Karpas-422 (cell line): ENCODE results near the gene SUPT3H. TPM values are rescaled to one million over a fixed set of nuclear protein-coding genes. Genes with fewer than 3 reads are reported as not detected.

ENCODE experiments used
- DNase-seq: peaks from one replicate; pipeline ENCODE4 v3.0.0-alpha.2; 2015
- H2AFZ ChIP-seq: fragments of 200-600 bp; sonication (generic); 2 replicates; pipeline ENCODE4 v1.6.1; 2014; ENCODE audit warnings: antibody characterized with exemption, low read length, mixed read lengths
- H3K27ac ChIP-seq: fragments of 200-600 bp; sonication (generic); 2 replicates; pipeline ENCODE4 v1.5.1; 2014; ENCODE audit warnings: mild to moderate bottlenecking, low read length, moderate library complexity
- H3K27me3 ChIP-seq: fragments of 200-600 bp; sonication (generic); 2 replicates; pipeline ENCODE4 v1.6.1; 2014; ENCODE audit warnings: low read length, mixed read lengths
- H3K36me3 ChIP-seq: fragments of 200-600 bp; sonication (generic); 2 replicates; pipeline ENCODE4 v1.6.1; 2014; ENCODE audit warnings: low read length, mixed read lengths; ENCODE audit not compliant: insufficient read depth
- H3K4me1 ChIP-seq: fragments of 200-600 bp; sonication (generic); 2 replicates; pipeline ENCODE4 v1.6.1; 2014; ENCODE audit warnings: mild to moderate bottlenecking, low read length, mixed read lengths
- H3K4me2 ChIP-seq: fragments of 200-600 bp; sonication (generic); 2 replicates; pipeline ENCODE4 v1.6.1; 2014; ENCODE audit warnings: low read length, low read depth, mild to moderate bottlenecking; ENCODE audit not compliant: poor library complexity, severe bottlenecking
- H3K4me3 ChIP-seq: fragments of 200-600 bp; sonication (generic); 2 replicates; pipeline ENCODE4 v1.5.1; 2014; ENCODE audit warnings: mild to moderate bottlenecking, antibody characterized with exemption, low read length, mixed read lengths
- H3K79me2 ChIP-seq: fragments of 200-600 bp; sonication (generic); 2 replicates; pipeline ENCODE4 v1.6.1; 2014; ENCODE audit warnings: mild to moderate bottlenecking, low read length, mixed read lengths
- H3K9ac ChIP-seq: fragments of 200-600 bp; sonication (generic); 2 replicates; pipeline ENCODE4 v1.6.0; 2014; ENCODE audit warnings: low read length
- H3K9me2 ChIP-seq: fragments of 200-600 bp; sonication (generic), shearing (Covaris generic); replicated peaks from 2 replicates; pipeline ENCODE4 v1.6.0; 2014; ENCODE audit warnings: mild to moderate bottlenecking, low read length, moderate library complexity; ENCODE audit not compliant: insufficient read depth
- H3K9me3 ChIP-seq: fragments of 300-700, 200-600 bp; sonication (generic); 2 replicates; pipeline ENCODE4 v1.6.1; 2014; ENCODE audit warnings: low read length, mixed read lengths
- H4K20me1 ChIP-seq: fragments of 200-600 bp; sonication (generic); 2 replicates; pipeline ENCODE4 v1.6.1; 2014; ENCODE audit warnings: mild to moderate bottlenecking, antibody characterized with exemption, low read length, low read depth; ENCODE audit not compliant: insufficient read depth
- total RNA-seq: library from RNA; depleted of rRNA; stranded (reverse); fragments of >200 nt; shearing (Covaris generic); gene quantifications from 2 replicates; pipeline ENCODE4 v1.2.3, GENCODE V29; 2014; ENCODE audit warnings: low replicate concordance

SUPT3H gene
- total RNA-seq, 1 experiment from 2014 or later: 2.6 TPM

- Histone ChIP-seq H3K9me2 (no peaks in the 10 kb centered on the region), H3K79me2 (no peaks in the 10 kb centered on the region), H4K20me1 (no peaks in the 10 kb centered on the region), H3K27ac (no peak overlapping the region), H2AFZ (no peak overlapping the region), H3K9ac (no peak overlapping the region), H3K9me3 (no peaks in the 10 kb centered on the region), H3K4me1 (no peaks in the 10 kb centered on the region), H3K4me2 (no peak overlapping the region), H3K27me3 (no peaks in the 10 kb centered on the region), H3K4me3 (no peak overlapping the region), H3K36me3 (no peaks in the 10 kb centered on the region)
- no peak for DNase-seq
Measured at GRCh38 chr6:45206793-45207492, 170.8 kb downstream of the SUPT3H start.

DNA sequence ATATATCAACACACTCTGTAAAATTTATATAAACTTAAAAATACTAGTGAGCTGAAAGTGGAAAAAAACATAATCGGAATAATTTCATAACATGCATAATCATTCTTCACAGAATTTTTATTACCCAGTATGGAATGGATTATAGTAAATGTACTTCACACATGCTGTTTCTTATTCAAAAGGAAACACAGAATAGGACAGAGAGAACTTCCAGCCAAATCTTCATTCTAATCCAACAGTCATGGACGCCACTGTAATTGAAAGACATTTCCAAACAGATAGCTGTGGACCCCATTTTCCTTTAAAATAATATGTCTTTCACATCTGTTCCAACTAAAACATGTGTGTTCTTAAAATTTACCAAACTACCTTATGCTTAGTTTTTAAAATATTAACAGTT is 176.2 kb downstream of the SUPT3H start:
- H3K4me3 ChIP-seq: no peak overlapping the region
- H3K27ac ChIP-seq: no peak overlapping the region
- no peak for DNase-seq

GRCh38 chr6:45200510-45200909 is 177.2 kb downstream of the SUPT3H start:
- no peak overlapping the region for H3K9ac ChIP-seq
- H3K27me3 ChIP-seq: no peaks in the 10 kb centered on the region
- no peaks in the 10 kb centered on the region for H3K36me3 ChIP-seq
- no peak overlapping the region for H3K4me2 ChIP-seq
- H3K4me1 ChIP-seq: no peaks in the 10 kb centered on the region
- H4K20me1 ChIP-seq: no peaks in the 10 kb centered on the region
- no peaks in the 10 kb centered on the region for H3K9me2 ChIP-seq
- no peak overlapping the region for H2AFZ ChIP-seq
- H3K9me3 ChIP-seq: no peaks in the 10 kb centered on the region
- DNase-seq: no peak
- no peak overlapping the region for H3K27ac ChIP-seq
- no peak overlapping the region for H3K4me3 ChIP-seq
- H3K79me2 ChIP-seq: no peaks in the 10 kb centered on the region

More for the DNA sequence above, 176.2 kb downstream of the SUPT3H start:
- Histone ChIP-seq H3K9ac (no peak overlapping the region), H3K4me2 (no peak overlapping the region), H3K9me2 (no peaks in the 10 kb centered on the region), H3K9me3 (no peaks in the 10 kb centered on the region), H3K79me2 (no peaks in the 10 kb centered on the region), H3K36me3 (no peaks in the 10 kb centered on the region), H2AFZ (no peak overlapping the region), H3K4me1 (no peaks in the 10 kb centered on the region), H3K27me3 (no peaks in the 10 kb centered on the region), H4K20me1 (no peaks in the 10 kb centered on the region)

GRCh38 chr6:45199554-45199953 is 178.2 kb downstream of the SUPT3H start:
- no peak for DNase-seq
- H3K9ac ChIP-seq: no peak overlapping the region
- H3K79me2 ChIP-seq: no peaks in the 10 kb centered on the region
- no peak overlapping the region for H3K4me3 ChIP-seq
- no peak overlapping the region for H2AFZ ChIP-seq
- no peak overlapping the region for H3K4me2 ChIP-seq
- H3K9me2 ChIP-seq: no peaks in the 10 kb centered on the region
- H3K9me3 ChIP-seq: no peaks in the 10 kb centered on the region
- no peaks in the 10 kb centered on the region for H3K27me3 ChIP-seq
- H4K20me1 ChIP-seq: no peaks in the 10 kb centered on the region
- H3K27ac ChIP-seq: no peak overlapping the region
- H3K36me3 ChIP-seq: no peaks in the 10 kb centered on the region
- H3K4me1 ChIP-seq: no peaks in the 10 kb centered on the region

DNA sequence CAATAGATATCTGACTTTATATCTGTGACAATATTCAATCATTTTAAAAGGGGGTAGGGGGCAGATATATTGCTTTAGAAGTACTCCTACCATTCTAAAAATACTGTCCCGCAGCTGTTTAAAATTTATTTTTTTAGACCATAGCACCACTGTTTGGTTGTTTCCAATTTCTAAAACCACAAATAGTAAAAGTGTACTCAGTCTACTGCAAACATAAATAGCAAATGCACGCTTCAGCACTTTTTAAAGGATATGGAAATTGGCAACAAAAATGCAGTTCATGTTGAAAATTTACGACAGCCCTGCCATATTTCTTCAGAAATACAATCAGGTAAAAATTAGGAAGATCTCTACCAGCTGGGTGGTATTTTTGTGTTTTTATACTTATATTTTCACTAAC is 181.6 kb downstream of the SUPT3H start:
- Histone ChIP-seq H3K9me2 (no peaks in the 10 kb centered on the region), H3K9ac (no peak overlapping the region), H3K4me1 (no peaks in the 10 kb centered on the region), H4K20me1 (no peaks in the 10 kb centered on the region), H3K36me3 (no peaks in the 10 kb centered on the region), H3K4me2 (no peak overlapping the region), H3K4me3 (no peak overlapping the region), H3K27ac (no peak overlapping the region), H3K27me3 (no peaks in the 10 kb centered on the region), H2AFZ (no peak overlapping the region), H3K9me3 (no peaks in the 10 kb centered on the region), H3K79me2 (no peaks in the 10 kb centered on the region)
- DNase-seq: no peak

GRCh38 chr6:45195137-45195536 is 182.6 kb downstream of the SUPT3H start:
- H2AFZ ChIP-seq: no peak overlapping the region
- no peaks in the 10 kb centered on the region for H3K79me2 ChIP-seq
- no peaks in the 10 kb centered on the region for H3K36me3 ChIP-seq
- no peaks in the 10 kb centered on the region for H3K4me1 ChIP-seq
- no peaks in the 10 kb centered on the region for H3K9me3 ChIP-seq
- no peak overlapping the region for H3K4me3 ChIP-seq
- no peak overlapping the region for H3K27ac ChIP-seq
- H3K4me2 ChIP-seq: no peak overlapping the region
- H4K20me1 ChIP-seq: no peaks in the 10 kb centered on the region
- no peaks in the 10 kb centered on the region for H3K9me2 ChIP-seq
- no peaks in the 10 kb centered on the region for H3K27me3 ChIP-seq
- DNase-seq: no peak
- no peak overlapping the region for H3K9ac ChIP-seq

DNA sequence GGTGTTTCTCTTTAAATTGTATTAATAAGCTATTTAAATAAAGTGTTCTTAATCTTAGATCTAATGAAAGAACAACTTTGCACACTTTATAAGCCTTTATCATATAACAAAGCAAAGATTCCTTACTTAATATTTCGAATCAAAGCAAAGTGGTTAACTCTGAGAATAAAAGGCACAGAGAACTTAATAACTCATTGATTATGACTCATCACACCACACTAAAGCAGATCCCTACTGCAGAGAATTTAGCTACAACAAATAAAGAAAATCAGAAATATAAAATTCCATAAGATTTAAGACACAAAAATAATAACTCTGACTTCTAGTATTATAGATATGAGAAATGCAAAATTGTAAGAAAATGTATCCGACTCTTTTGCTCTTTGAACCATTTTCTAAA is 185.2 kb downstream of the SUPT3H start:
- Histone ChIP-seq H3K27me3 (no peaks in the 10 kb centered on the region), H3K9ac (no peak overlapping the region), H4K20me1 (no peaks in the 10 kb centered on the region), H3K4me1 (no peaks in the 10 kb centered on the region), H3K4me2 (no peak overlapping the region), H3K4me3 (no peak overlapping the region), H3K79me2 (no peaks in the 10 kb centered on the region), H2AFZ (no peak overlapping the region), H3K9me3 (no peaks in the 10 kb centered on the region), H3K36me3 (no peaks in the 10 kb centered on the region), H3K27ac (no peak overlapping the region), H3K9me2 (no peaks in the 10 kb centered on the region)
- no peak for DNase-seq

DNA sequence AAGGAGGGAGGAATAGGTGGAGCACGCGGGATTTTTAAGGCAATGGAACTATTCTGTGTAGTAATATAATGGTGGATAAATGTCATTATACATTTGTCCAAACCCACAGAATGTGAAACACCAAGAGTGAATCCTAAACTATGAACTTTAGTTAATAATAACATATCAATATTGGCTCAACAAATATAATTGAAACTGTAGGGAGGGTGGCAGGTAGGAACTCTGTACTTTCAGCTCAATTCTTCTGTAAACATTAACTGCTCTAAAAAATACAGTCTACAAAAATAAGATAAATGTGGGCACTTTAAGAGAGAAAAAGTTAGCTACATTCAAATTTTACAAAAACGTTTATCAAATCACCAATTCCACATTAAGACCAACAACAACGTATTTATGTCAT is 186.3 kb downstream of the SUPT3H start:
- Histone ChIP-seq H3K9me2 (no peaks in the 10 kb centered on the region), H3K9ac (no peak overlapping the region), H3K9me3 (no peaks in the 10 kb centered on the region), H3K27me3 (no peaks in the 10 kb centered on the region), H2AFZ (no peak overlapping the region), H3K36me3 (no peaks in the 10 kb centered on the region), H4K20me1 (no peaks in the 10 kb centered on the region), H3K4me3 (no peak overlapping the region), H3K4me2 (no peak overlapping the region), H3K79me2 (no peaks in the 10 kb centered on the region), H3K27ac (no peak overlapping the region), H3K4me1 (no peaks in the 10 kb centered on the region)
- no peak for DNase-seq
